ENCODE results near the gene NCKAP5L.
"Not testable (repeated sequence)": the region's sequence is repeated elsewhere in the genome, so short reads cannot be mapped to it uniquely, and the experiment has no call there.

Gene NCKAP5L, protein sequence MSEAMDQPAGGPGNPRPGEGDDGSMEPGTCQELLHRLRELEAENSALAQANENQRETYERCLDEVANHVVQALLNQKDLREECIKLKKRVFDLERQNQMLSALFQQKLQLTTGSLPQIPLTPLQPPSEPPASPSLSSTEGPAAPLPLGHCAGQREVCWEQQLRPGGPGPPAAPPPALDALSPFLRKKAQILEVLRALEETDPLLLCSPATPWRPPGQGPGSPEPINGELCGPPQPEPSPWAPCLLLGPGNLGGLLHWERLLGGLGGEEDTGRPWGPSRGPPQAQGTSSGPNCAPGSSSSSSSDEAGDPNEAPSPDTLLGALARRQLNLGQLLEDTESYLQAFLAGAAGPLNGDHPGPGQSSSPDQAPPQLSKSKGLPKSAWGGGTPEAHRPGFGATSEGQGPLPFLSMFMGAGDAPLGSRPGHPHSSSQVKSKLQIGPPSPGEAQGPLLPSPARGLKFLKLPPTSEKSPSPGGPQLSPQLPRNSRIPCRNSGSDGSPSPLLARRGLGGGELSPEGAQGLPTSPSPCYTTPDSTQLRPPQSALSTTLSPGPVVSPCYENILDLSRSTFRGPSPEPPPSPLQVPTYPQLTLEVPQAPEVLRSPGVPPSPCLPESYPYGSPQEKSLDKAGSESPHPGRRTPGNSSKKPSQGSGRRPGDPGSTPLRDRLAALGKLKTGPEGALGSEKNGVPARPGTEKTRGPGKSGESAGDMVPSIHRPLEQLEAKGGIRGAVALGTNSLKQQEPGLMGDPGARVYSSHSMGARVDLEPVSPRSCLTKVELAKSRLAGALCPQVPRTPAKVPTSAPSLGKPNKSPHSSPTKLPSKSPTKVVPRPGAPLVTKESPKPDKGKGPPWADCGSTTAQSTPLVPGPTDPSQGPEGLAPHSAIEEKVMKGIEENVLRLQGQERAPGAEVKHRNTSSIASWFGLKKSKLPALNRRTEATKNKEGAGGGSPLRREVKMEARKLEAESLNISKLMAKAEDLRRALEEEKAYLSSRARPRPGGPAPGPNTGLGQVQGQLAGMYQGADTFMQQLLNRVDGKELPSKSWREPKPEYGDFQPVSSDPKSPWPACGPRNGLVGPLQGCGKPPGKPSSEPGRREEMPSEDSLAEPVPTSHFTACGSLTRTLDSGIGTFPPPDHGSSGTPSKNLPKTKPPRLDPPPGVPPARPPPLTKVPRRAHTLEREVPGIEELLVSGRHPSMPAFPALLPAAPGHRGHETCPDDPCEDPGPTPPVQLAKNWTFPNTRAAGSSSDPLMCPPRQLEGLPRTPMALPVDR (N-terminal part only)

GRCh38 chr12:49828133-49829091 lies at the start of gene NCKAP5L:
Gene NCKAP5L (minus strand): TSS chr12:49828413. CDS start chr12:49804044, 24,369 bp downstream.
- DNase-seq, result peak; percentile 99
- in situ Hi-C loops (cut with HindIII; ENCODE audit: low pct_ligation_motif_present, low pct_unique_long_range_greater_than_20kb, low sequenced_read_pairs), result no loop called here

GRCh38 chr12:49877066-49877465 lies 48.9 kb upstream of the NCKAP5L start:
- no peak for DNase-seq
- in situ Hi-C loops (cut with HindIII; ENCODE audit: low pct_ligation_motif_present, low pct_unique_long_range_greater_than_20kb, low sequenced_read_pairs), result no loop called here

DNA sequence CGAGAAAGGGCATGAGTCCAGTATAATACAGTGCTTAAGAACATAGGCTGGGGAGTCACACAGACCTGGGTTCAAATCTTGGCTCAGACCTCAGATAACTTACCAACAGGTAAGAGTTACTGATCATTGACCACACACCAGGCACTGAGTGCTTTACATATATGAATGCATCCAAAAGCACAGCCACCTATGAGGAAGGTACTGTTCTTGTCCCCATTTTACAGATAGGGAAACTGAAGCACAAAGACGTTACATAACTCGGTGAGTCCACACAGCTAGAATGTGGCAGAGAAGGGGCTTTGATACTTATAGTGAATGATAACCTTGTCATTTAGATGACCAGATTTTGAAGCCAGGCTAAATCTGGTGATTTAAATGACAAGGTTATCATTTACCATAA lies 47.9 kb upstream of the NCKAP5L start:
- in situ Hi-C loops (cut with HindIII; ENCODE audit: low pct_ligation_motif_present, low pct_unique_long_range_greater_than_20kb, low sequenced_read_pairs), result no loop called here
- no peak for DNase-seq

DNA sequence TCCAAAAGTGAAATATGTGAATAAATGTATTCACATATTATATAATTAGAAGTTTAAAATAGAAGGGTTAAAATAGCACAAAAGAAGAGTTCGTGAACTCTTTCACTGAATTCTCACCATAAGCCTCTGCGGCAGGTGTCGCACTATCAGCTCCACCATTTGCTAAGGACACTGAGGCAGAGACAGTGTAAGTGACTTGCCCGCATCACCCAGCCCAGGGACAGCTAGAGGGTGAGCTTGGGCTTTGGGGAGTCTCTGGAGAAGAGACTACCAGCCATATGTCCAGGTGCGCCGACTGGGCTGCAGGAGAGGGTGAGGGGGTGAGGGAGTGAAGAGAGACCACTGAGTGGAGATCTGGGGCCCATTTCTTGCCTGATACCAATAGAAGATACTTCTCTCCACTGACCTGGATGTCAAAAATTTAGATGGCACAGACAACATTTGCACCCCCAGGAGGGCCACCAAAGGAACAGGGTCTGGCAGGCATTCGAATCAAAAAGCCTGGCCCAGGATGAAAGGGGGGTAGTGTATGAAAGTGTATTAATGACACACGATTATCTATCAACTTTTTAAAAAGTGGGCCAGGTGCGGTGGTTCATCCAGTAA lies 47.0 kb upstream of the NCKAP5L start:
- in situ Hi-C loops (cut with HindIII; ENCODE audit: low pct_ligation_motif_present, low pct_unique_long_range_greater_than_20kb, low sequenced_read_pairs), result no loop called here
- no peak for DNase-seq

- DNase-seq, result no peak
- in situ Hi-C loops (cut with HindIII; ENCODE audit: low pct_ligation_motif_present, low pct_unique_long_range_greater_than_20kb, low sequenced_read_pairs), result loop anchor here (25.0 kb wide), 1 partner anchor 188 kb away; the partner anchor contains the start of gene ASIC1
These were observed 46.1 kb upstream of the NCKAP5L start for GRCh38 chr12:49874142-49874897.

- peak; percentile 59 for DNase-seq
- in situ Hi-C loops (cut with HindIII; ENCODE audit: low pct_ligation_motif_present, low pct_unique_long_range_greater_than_20kb, low sequenced_read_pairs), result loop anchor here (25.0 kb wide), 1 partner anchor 189 kb away; the partner anchor contains the start of gene ASIC1
These were observed 45.2 kb upstream of the NCKAP5L start for GRCh38 chr12:49873361-49873934.

DNA sequence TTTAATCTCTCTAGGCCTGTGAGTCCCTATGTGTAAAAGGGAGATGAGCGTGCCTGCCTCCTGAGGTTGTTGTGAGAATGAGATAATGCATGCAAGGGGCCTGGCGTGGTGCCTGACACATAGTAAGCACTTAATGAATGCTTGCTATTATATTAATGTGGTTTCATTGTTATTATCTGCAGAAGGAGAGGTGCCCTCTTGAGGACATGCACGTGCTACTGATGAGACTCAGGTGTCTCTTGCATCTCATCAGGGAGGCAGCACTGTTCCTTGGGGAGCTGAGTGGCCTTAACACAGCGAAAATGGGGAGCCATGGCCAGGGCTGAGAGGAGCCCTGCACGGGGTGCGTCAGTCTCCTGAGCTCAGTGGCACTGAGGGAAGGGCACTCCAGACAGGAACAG lies 44.6 kb upstream of the NCKAP5L start:
- no peak for DNase-seq
- in situ Hi-C loops (cut with HindIII; ENCODE audit: low pct_ligation_motif_present, low pct_unique_long_range_greater_than_20kb, low sequenced_read_pairs), result loop anchor here (25.0 kb wide), 1 partner anchor 190 kb away; the partner anchor contains the start of gene ASIC1

- DNase-seq, result no peak
- in situ Hi-C loops (cut with HindIII; ENCODE audit: low pct_ligation_motif_present, low pct_unique_long_range_greater_than_20kb, low sequenced_read_pairs), result loop anchor here (25.0 kb wide), 1 partner anchor 190 kb away; the partner anchor contains the start of gene ASIC1
These were observed 44.2 kb upstream of the NCKAP5L start for GRCh38 chr12:49872381-49872780.

DNA sequence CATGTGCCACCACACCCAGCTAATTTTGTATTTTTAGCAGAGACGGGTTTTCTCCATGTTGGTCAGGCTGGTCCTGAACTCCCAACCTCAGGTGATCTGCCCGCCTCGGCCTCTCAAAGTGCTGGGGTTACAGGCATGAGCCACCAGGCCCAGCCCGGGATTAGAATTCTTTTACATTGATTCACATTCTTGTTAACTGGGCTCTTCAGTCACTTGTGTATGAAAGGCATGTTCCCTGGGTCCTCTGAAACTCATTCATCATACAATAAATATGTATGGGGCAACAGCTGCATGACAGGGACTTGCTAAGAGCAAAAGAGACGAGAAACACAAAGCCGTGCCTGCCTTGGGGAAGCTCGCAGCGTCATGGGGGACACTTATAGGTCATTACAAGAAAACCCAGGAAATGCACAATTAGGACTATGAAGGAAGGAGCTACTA lies 43.6 kb upstream of the NCKAP5L start:
- not testable (repeated sequence) for DNase-seq
- in situ Hi-C loops (cut with HindIII; ENCODE audit: low pct_ligation_motif_present, low pct_unique_long_range_greater_than_20kb, low sequenced_read_pairs), result loop anchor here (25.0 kb wide), 1 partner anchor 190 kb away; the partner anchor contains the start of gene ASIC1

DNA sequence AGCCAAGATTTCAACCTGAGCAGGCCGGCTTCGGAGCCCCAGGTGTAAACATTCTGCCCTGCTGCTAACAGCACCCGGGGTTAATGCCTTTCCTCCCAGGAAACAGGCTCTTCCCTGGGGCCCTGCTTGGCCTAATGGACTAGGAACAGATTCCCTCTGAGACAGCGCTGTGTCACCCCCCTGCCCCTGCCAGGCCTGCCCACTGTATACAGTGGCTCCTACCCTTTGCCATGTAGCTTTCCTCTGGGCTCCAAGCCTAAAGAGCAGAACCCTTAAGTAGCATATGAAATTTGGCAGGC lies 43.0 kb upstream of the NCKAP5L start:
- DNase-seq, result no peak
- in situ Hi-C loops (cut with HindIII; ENCODE audit: low pct_ligation_motif_present, low pct_unique_long_range_greater_than_20kb, low sequenced_read_pairs), result loop anchor here (25.0 kb wide), 1 partner anchor 191 kb away; the partner anchor contains the start of gene ASIC1

DNA sequence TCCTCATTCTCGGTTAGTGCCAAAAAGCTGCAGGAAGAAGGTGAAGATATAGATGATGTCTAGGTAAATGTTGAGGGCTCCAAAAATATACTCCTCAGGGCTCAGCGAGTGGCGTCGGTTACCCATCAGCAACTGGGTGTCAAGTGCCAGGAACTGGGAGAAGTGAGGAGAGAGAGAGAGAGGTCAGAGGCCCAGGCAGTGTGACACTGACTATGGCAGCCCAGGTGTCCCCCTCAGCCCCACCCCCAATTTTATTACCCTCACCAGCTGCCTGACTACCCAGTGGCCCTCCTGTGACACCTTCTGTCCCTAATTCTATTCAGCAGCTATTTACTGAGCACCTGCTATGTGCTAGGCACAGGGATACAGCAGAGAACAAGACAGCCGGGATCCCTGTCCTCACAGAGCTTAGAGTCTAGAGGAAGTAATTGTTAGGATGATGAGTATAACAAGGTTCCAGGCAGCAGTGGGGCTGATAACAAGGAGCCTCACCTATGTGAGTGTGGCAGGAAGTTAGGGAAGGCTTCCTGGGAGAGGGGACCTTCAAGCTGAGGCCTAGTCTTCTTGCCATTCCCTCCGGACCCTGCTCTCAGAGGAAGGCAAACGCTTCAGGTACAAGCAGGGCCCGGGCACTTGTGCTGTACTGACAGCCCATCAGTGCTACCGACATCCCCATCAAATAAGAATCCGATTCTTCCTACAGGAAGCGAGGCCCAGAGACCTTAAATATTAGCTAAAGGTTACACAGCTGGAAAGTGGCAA lies 42.5 kb upstream of the NCKAP5L start:
- no peak for DNase-seq
- in situ Hi-C loops (cut with HindIII; ENCODE audit: low pct_ligation_motif_present, low pct_unique_long_range_greater_than_20kb, low sequenced_read_pairs), result loop anchor here (25.0 kb wide), 1 partner anchor 192 kb away; the partner anchor contains the start of gene ASIC1

DNA sequence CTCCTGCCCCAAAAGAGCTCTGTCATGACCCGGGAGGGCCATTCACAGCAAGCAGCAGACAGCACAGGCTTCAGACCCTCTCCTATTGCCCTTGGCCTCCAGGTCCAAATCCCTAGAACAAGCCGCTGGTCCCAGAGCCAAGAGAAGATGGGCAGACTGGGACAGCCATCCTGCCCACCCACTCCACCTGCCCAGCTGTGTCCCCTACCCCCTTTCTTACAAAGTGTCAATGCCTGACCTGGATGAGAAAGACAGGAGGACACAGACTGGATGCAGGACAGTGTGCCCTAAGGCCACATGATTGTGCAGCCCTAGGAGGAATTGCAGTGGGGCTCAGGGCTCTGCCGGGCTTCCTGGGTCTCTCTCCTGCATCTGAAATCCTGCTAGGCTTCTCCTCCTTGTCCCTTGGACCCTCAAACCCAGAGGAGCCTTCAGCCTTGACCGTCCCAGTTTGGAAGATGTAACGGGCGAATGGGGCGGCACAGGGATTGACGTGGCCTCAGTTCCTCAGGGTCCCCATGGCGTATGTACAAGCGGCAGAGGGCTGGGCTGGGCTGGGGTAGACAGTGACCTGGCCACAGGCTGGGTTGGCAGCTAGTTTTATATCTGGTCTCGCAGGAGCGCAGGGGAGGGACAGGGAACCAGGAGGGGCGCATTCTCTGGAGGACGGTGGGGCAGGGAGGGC lies 41.7 kb upstream of the NCKAP5L start:
- in situ Hi-C loops (cut with HindIII; ENCODE audit: low pct_ligation_motif_present, low pct_unique_long_range_greater_than_20kb, low sequenced_read_pairs), result loop anchor here (25.0 kb wide), 1 partner anchor 192 kb away; the partner anchor contains the start of gene ASIC1
- no peak for DNase-seq

DNA sequence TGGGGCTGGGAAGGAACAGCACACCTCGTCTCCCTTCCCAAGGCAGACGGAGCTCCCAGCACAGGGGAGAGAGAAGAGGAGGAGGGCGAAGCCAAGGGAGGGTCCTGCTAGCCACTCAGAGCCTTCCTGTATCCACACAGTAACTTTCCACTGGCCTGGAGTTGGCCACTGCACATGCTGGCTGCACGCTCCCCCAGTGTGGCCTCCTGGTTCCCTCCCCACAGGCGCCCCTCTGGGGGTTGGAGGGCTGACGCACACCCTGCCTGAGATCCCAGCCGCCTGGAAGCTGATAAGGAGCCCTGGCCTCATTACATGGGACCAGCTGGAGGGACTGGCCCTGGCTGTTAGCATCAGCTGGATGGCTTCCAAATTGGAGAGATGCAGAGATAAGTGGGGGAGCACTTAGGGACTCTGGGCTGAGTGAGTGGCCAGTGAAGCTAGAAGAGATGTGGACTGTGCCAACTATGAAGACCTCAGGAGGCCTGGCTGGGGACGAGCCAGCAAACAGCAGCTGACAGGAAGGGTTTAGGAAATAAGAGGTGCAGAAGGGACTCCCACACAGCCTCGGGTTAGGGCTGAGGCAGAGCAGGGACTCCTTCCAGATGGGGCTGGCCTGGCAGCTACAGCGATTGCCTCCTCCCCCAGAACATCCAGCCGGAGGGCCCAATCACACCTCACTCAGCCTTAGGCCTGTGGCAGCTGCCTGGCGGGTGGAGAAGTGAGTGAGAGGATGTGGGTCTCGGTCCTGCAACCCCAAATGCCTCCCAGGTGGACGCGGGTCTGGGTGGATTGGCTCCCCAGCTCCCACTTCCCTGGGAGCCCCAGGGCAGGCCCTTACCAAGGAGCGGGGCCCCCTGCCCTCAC lies 41.0 kb upstream of the NCKAP5L start:
- peak; percentile 36 for DNase-seq
- in situ Hi-C loops (cut with HindIII; ENCODE audit: low pct_ligation_motif_present, low pct_unique_long_range_greater_than_20kb, low sequenced_read_pairs), result loop anchor here (25.0 kb wide), 1 partner anchor 193 kb away; the partner anchor contains the start of gene ASIC1

- no peak for DNase-seq
- in situ Hi-C loops (cut with HindIII; ENCODE audit: low pct_ligation_motif_present, low pct_unique_long_range_greater_than_20kb, low sequenced_read_pairs), result loop anchor here (25.0 kb wide), 1 partner anchor 194 kb away; the partner anchor contains the start of gene ASIC1
These were observed 40.2 kb upstream of the NCKAP5L start for GRCh38 chr12:49868449-49868848.
